NCI-H446 treated with DMSO at 0.1 percent for 48 hours (cell line): ENCODE measurements around the gene ASB12.

Source experiments
- DNase-seq: peaks from one replicate; lab custom pipeline; 2025; lab: John Stamatoyannopoulos, UW

ASB12 gene

DNA sequence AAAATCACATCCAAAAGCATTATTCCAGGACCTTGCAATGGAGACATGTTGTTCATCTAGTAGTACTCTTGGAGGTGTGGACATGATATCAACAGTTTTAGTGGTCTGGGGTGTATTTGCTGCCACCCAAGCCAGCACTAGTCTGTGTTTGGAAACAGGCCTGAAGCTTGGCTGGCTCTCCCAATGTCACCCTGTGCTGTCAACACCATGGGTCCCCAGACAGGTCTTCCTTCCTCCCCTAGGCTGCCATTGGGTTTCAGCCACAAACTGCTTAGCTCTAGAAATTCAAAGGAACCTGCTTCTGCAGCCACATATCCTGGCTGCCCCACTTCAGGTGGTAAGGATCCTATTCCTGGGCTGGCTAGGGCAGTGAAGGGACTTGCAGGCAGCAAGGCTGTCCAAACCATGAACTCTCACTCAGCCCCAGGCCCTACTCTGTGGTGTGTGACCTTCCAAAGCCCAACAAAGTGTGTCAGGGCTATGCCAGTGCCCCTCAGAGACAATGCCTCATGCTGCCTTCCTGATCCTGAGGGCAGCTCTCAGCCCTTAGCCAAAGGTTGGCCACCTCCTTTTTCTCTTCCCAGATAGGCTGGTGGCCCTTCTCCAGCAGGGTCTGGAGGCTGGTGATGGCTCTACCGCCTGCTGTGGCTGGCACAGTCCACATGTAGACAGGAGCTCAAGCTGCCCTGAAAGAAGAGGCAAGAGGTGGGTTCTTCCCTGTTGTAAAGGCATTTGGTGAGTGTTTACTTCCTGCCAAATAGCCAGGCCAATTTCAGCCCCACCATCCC, 43.2 kb downstream of the ASB12 start:
- no peak for DNase-seq

DNA sequence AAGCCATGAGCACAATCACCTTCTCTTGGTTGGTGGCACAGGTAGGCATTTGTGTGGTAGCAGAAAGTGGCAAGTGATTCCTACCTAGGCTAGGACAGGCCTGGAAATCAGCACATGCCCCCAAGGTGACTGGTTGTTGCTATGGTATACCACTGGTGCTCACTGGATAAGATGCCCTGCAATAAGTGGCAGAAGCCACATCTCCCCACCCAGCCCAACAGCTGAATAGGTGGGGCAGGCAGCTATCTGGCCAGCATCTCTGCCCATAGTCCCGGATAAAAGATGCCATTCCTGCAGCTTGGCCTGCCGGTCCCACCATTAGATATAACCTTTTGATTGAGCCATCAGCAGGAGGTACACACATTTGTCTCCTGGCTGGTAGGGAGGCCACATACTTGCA, 46.0 kb downstream of the ASB12 start:
- DNase-seq = no peak

DNA sequence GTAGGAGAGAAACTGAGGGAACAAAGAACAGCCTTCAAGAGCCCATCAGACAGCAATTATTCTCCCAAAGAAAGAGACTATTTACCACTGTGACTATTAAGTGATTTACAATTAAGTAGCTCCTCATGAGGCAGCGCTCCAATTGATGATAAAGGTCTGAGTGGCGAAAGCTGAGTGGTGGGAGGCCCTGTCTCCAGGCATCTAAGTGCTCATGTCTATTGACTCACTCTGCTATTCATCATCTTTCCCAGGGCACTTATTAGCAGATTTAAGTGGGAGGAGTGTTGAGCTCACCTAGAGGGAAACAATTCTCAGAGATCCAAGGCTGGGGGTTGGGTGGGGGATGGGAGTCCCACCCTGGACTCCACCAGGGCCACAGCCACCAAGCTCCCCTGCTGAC, 48.2 kb downstream of the ASB12 start:
- no peak for DNase-seq

DNA sequence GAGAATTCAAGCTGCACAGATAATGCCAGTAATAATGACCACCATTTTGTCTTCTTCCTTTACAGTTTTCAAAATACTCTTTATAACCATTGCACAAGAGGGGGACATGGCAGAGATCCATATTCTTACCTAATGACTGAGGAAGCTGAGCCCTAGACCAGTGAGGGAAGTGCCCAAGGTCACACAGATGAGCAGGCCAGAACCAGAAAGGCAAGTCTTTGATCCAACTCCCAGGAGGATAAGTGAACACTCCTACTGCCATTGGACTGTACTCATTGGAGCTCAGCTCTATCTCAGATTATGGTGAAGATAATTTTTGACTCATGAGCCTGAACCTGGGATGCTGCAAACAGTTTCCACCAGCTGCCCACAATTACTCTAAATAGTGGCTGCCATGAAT, 53.5 kb downstream of the ASB12 start:
- DNase-seq = no peak
